Endothelial cell of umbilical vein (primary cell): Measurements from ENCODE around the gene SEMA3E. TPM values are rescaled to one million over a fixed set of nuclear protein-coding genes. Genes with fewer than 3 reads are reported as not detected.

Experiments used
- BruUV-seq: library from RNA; stranded (reverse); fragments of 400-500 nt; replicated peaks from 2 replicates; lab custom pipeline; 2021; lab: Mats Ljungman, UMichigan
- CTCF ChIA-PET: fragments of 300-600, 350-600 bp; sonication (Branson Sonifier 250); formaldehyde crosslinking; loops from one replicate; lab custom pipeline; 2021; ENCODE audit warnings: antibody characterized with exemption, inconsistent platforms; lab: Charles Lee
- POLR2A ChIA-PET: fragments of 300-600, 350-600 bp; sonication (Branson Sonifier 250); formaldehyde crosslinking; loops from one replicate; lab custom pipeline; 2021; ENCODE audit warnings: antibody characterized with exemption, inconsistent platforms; lab: Charles Lee
- DNase-seq: peaks from one replicate; pipeline ENCODE4 v3.0.0-alpha.2; 2011; ENCODE audit warnings: low read depth, low spot score
- FAIRE-seq: peaks from 2 replicates; lab custom pipeline; 2011; peaks lifted over from hg19 to GRCh38; lab: Jason Lieb, UNC
- H2AFZ ChIP-seq: 2 replicates; pipeline ENCODE4 v1.6.0; 2012; ENCODE audit warnings: low read depth, low read length, control low read depth, inconsistent platforms
- H3K27ac ChIP-seq: 2 replicates; pipeline ENCODE4 v1.5.1; 2011; ENCODE audit warnings: low read depth, mild to moderate bottlenecking, control low read depth, low read length, moderate library complexity; ENCODE audit not compliant: insufficient read depth
- H3K27me3 ChIP-seq, 2 experiments: 2 replicates each; pipeline versions ENCODE4 v1.6.0 to v1.6.1; 2011; ENCODE audit warnings: low read length in 2 of 2, mixed read lengths in 1 of 2; ENCODE audit not compliant: control insufficient read depth in 2 of 2, insufficient read depth in 2 of 2
- H3K36me3 ChIP-seq, 2 experiments: 2 replicates in 1 of 2; 3 replicates in 1 of 2; pipeline ENCODE4 v1.5.1; 2011; ENCODE audit warnings: low read length in 2 of 2, mild to moderate bottlenecking in 1 of 2, moderate library complexity in 1 of 2; ENCODE audit not compliant: control insufficient read depth in 2 of 2, insufficient read depth in 2 of 2; ENCODE audit errors: extremely low read depth in 1 of 2
- H3K4me1 ChIP-seq: 3 replicates; pipeline ENCODE4 v1.5.1; 2011; ENCODE audit warnings: mild to moderate bottlenecking, low read length; ENCODE audit not compliant: control insufficient read depth, insufficient read depth; ENCODE audit errors: extremely low read depth
- H3K4me2 ChIP-seq: 2 replicates; pipeline ENCODE4 v1.6.1; 2011; ENCODE audit warnings: low read length, control low read depth, mixed read lengths; ENCODE audit not compliant: insufficient read depth
- H3K4me3 ChIP-seq, 3 experiments: fragments of 200-600 bp in 1 of 3; sonication (generic), shearing (Covaris generic) in 1 of 3; replicated peaks in 1 of 3; 2 replicates each; pipeline ENCODE4 v1.5.1; 2011 to 2016; ENCODE audit warnings: control low read depth in 3 of 3, low read length in 3 of 3, mild to moderate bottlenecking in 2 of 3, inconsistent platforms in 1 of 3, low read depth in 1 of 3, moderate library complexity in 1 of 3; ENCODE audit not compliant: insufficient read depth in 1 of 3
- H3K79me2 ChIP-seq: 2 replicates; pipeline ENCODE4 v1.6.0; 2012; ENCODE audit warnings: low read length, inconsistent platforms; ENCODE audit not compliant: control insufficient read depth, insufficient read depth
- H3K9ac ChIP-seq: replicated peaks from 2 replicates; pipeline ENCODE3; 2011; ENCODE audit warnings: low read length, control low read depth; ENCODE audit not compliant: insufficient read depth; ENCODE audit errors: extremely low read depth
- H3K9me1 ChIP-seq: replicated peaks from 3 replicates; pipeline ENCODE4 v1.6.0; 2011; ENCODE audit warnings: mild to moderate bottlenecking, low read length; ENCODE audit not compliant: control insufficient read depth, insufficient read depth; ENCODE audit errors: extremely low read depth
- H3K9me3 ChIP-seq: replicated peaks from 2 replicates; pipeline ENCODE4 v1.5.1; 2012; ENCODE audit warnings: low read length, inconsistent platforms; ENCODE audit not compliant: control insufficient read depth, insufficient read depth
- H4K20me1 ChIP-seq: replicated peaks from 2 replicates; pipeline ENCODE3; 2011; ENCODE audit warnings: mild to moderate bottlenecking, low read length; ENCODE audit not compliant: control insufficient read depth, insufficient read depth; ENCODE audit errors: extremely low read depth
- CTCF ChIP-seq, 2 donors: IDR thresholded peaks; 1 replicate in 1 of 2; 2 replicates in 1 of 2; pipeline ENCODE4 v1.5.1; 2011; ENCODE audit warnings: low read length in 2 of 2, mild to moderate bottlenecking in 2 of 2, moderate library complexity in 2 of 2, control low read depth in 1 of 2, inconsistent platforms in 1 of 2, low read depth in 1 of 2; ENCODE audit not compliant: insufficient read depth in 1 of 2; ENCODE audit errors: extremely low read depth in 1 of 2
- EZH2 ChIP-seq: IDR thresholded peaks from 2 replicates; pipeline ENCODE4 v1.6.1; 2012; ENCODE audit warnings: borderline replicate concordance, low read depth, mild to moderate bottlenecking, moderate library complexity, low read length, inconsistent platforms; ENCODE audit not compliant: severe bottlenecking
- FOS ChIP-seq: IDR thresholded peaks from 2 replicates; pipeline ENCODE4 v1.6.1; 2011; ENCODE audit warnings: mild to moderate bottlenecking, low read length, moderate library complexity, borderline replicate concordance; ENCODE audit not compliant: insufficient read depth
- GATA2 ChIP-seq: IDR thresholded peaks from 2 replicates; pipeline ENCODE4 v1.7.0; 2011; ENCODE audit warnings: low read depth, mild to moderate bottlenecking, moderate library complexity, mixed read lengths, low read length; ENCODE audit not compliant: insufficient read length, insufficient read depth
- JUN ChIP-seq: IDR thresholded peaks from 2 replicates; pipeline ENCODE4 v1.6.1; 2011; ENCODE audit warnings: borderline replicate concordance, low read depth; ENCODE audit not compliant: insufficient read length, insufficient read depth
- MYC ChIP-seq: IDR thresholded peaks from one replicate; pipeline ENCODE4 v1.6.1; 2011; ENCODE audit warnings: mild to moderate bottlenecking, low read depth, low read length
- POLR2A ChIP-seq: IDR thresholded peaks from 2 replicates; pipeline ENCODE4 v1.6.1; 2012; ENCODE audit warnings: low read depth, mild to moderate bottlenecking, control low read depth, low read length
- POLR2AphosphoS5 ChIP-seq: IDR thresholded peaks from 2 replicates; pipeline ENCODE4 v1.6.1; 2012; ENCODE audit warnings: low read depth, mild to moderate bottlenecking, control low read depth, low read length, moderate library complexity; ENCODE audit not compliant: insufficient read depth
- dilution Hi-C: fragments of 300-500 bp; cut with MboI; formaldehyde crosslinking; loops from one replicate; pipeline ENCODE4 v1.15.0; 2019; ENCODE audit warnings: low sequenced_read_pairs; ENCODE audit not compliant: extremely low pct_ligation_motif_present
- intact Hi-C: fragments of 100-400 bp; cut with micrococcal nuclease; formaldehyde crosslinking; loops from one replicate; pipeline ENCODE4 v1.10.0; 2022
- polyA plus RNA-seq, 4 experiments: library from polyadenylated mRNA; depleted of rRNA in 3 of 4; stranded (reverse) in 3 of 4; unstranded in 1 of 4; fragments of >200 nt; gene quantifications; 2 replicates each; pipeline versions ENCODE4 v1.2.1 to v1.2.3, GENCODE V29; 2011 to 2012; ENCODE audit warnings: missing spikeins in 1 of 4
- total RNA-seq: library from RNA; stranded (reverse); gene quantifications from 2 replicates; pipeline ENCODE4 v1.2.3, GENCODE V29; 2021
- TF ChIP-seq, protein P1 (sequence below): IDR thresholded peaks from 2 replicates; pipeline ENCODE4 v1.6.1; 2011; ENCODE audit not compliant: insufficient read depth, insufficient read length

SEMA3E gene
- total and polyA plus RNA-seq, 2 donors (not counting 3 experiments of a cell fraction or from before 2014, with no cell fraction given), result not detected

- no peak overlapping the region for H3K9ac ChIP-seq
- H3K4me2 ChIP-seq, result no peak overlapping the region
- TF ChIP-seq POLR2A, result no peak
- TF ChIP-seq, protein P1, sequence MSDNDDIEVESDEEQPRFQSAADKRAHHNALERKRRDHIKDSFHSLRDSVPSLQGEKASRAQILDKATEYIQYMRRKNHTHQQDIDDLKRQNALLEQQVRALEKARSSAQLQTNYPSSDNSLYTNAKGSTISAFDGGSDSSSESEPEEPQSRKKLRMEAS, result no peak
- TF ChIP-seq FOS, result no peak
- TF ChIP-seq JUN, result no peak
- no peak for TF ChIP-seq MYC
- TF ChIP-seq POLR2AphosphoS5, result no peak
- TF ChIP-seq GATA2, result no peak
- no peak for TF ChIP-seq CTCF (IDR thresholded peaks at IDR 0.05; ENCODE audit: extremely low read depth in 1 of 2, insufficient read depth in 1 of 2, low read depth in 1 of 2, low read length in 2 of 2)
- no peak for TF ChIP-seq EZH2
- ChIA-PET POLR2A (no interaction called here), CTCF (no interaction called here)
- no peaks in the 10 kb centered on the region for H3K4me1 ChIP-seq
- H3K79me2 ChIP-seq, result no peaks in the 10 kb centered on the region
- no peak for FAIRE-seq
- intact Hi-C loops (no loop called here), dilution Hi-C loops (no loop called here)
- no peaks in the 10 kb centered on the region for H3K9me3 ChIP-seq
- H3K27me3 ChIP-seq, result no peaks in the 10 kb centered on the region
- no peaks in the 10 kb centered on the region for H3K9me1 ChIP-seq
- no peak overlapping the region for H3K27ac ChIP-seq
- H4K20me1 ChIP-seq, result no peaks in the 10 kb centered on the region
- H3K36me3 ChIP-seq, result no peaks in the 10 kb centered on the region
- BruUV-seq, result no TSS peak
- H2AFZ ChIP-seq, result no peak overlapping the region
- no peak for DNase-seq
- no peak overlapping the region for H3K4me3 ChIP-seq
These were observed 32.4 kb upstream of the SEMA3E start for GRCh38 chr7:83681200-83681778.
